ENCODE results near the gene SOX21. TPM values are rescaled to one million over a fixed set of nuclear protein-coding genes. Genes with fewer than 3 reads are reported as not detected.

The SOX21 gene
- total RNA-seq, 4 donors from 2014 or later: not detected

- H3K4me3 ChIP-seq: no peak overlapping the region
- TF ChIP-seq POLR2AphosphoS5 (IDR thresholded peaks at IDR 0.05) (no peak), POLR2A (IDR thresholded peaks at IDR 0.05) (no peak), EP300 (IDR thresholded peaks at IDR 0.05; ENCODE audit: low read depth) (no peak)
- TF ChIP-seq, protein P1, sequence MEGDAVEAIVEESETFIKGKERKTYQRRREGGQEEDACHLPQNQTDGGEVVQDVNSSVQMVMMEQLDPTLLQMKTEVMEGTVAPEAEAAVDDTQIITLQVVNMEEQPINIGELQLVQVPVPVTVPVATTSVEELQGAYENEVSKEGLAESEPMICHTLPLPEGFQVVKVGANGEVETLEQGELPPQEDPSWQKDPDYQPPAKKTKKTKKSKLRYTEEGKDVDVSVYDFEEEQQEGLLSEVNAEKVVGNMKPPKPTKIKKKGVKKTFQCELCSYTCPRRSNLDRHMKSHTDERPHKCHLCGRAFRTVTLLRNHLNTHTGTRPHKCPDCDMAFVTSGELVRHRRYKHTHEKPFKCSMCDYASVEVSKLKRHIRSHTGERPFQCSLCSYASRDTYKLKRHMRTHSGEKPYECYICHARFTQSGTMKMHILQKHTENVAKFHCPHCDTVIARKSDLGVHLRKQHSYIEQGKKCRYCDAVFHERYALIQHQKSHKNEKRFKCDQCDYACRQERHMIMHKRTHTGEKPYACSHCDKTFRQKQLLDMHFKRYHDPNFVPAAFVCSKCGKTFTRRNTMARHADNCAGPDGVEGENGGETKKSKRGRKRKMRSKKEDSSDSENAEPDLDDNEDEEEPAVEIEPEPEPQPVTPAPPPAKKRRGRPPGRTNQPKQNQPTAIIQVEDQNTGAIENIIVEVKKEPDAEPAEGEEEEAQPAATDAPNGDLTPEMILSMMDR (IDR thresholded peaks at IDR 0.05): no peak
- no peaks in the 10 kb centered on the region for H3K4me1 ChIP-seq
- H3K27ac ChIP-seq: no peak overlapping the region
- intact Hi-C loops (cut with DNase I; ENCODE audit: low total_unique reads): no loop called here
- WGBS, 2 donors (ENCODE audit: low coverage in 1 of 2): 71% methylated on average over 2 of the region's 2 CpGs
- in situ Hi-C loops (cut with MboI; ENCODE audit: low pct_ligation_motif_present in 1 of 4, low pct_unique_long_range_greater_than_20kb in 1 of 4, low sequenced_read_pairs in 3 of 4): no loop called here
- no peaks in the 10 kb centered on the region for H3K9me3 ChIP-seq
- H3K36me3 ChIP-seq: no peaks in the 10 kb centered on the region
- H3K27me3 ChIP-seq: peaks cover 17% of the 10 kb centered on the region
- no peak for DNase-seq
Observed at GRCh38 chr13:94672400-94672799, 39.9 kb downstream of the SOX21 start.

DNA sequence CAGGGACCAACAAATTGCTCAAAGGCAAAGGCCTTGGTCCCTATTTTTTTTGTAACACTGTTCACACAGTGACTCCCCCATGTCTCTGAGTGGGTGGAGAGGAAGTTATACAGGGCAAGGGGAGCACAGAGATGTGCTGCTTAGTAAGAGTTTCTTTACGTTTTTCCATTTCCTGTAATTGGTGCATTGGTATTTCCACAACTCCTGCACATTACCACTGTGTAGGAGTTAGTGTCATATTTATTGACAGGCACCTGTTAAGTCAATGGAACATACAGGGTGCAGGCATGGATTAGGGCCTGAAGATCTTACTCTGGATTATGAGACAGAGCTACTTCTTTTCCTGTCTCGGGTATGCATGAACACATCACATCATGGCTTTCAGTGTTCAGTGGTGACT, 45.2 kb downstream of the SOX21 start:
- DNase-seq: no peak
- peaks cover 0 to 4% (median 0%) of the 10 kb centered on the region in 4 donors for H3K4me1 ChIP-seq
- H3K4me3 ChIP-seq: no peak overlapping the region
- H3K9me3 ChIP-seq: no peaks in the 10 kb centered on the region
- WGBS, 2 donors (ENCODE audit: low coverage in 1 of 2): 67 to 83% methylated on average over 1 to 2 of the region's 2 CpGs
- TF ChIP-seq POLR2A (IDR thresholded peaks at IDR 0.05) (no peak), EP300 (IDR thresholded peaks at IDR 0.05; ENCODE audit: low read depth) (no peak), POLR2AphosphoS5 (IDR thresholded peaks at IDR 0.05) (no peak)
- TF ChIP-seq, protein P1 (IDR thresholded peaks at IDR 0.05): no peak
- in situ Hi-C loops (cut with MboI; ENCODE audit: low pct_ligation_motif_present in 1 of 4, low pct_unique_long_range_greater_than_20kb in 1 of 4, low sequenced_read_pairs in 3 of 4): no loop called here
- intact Hi-C loops (cut with DNase I; ENCODE audit: low total_unique reads): no loop called here
- no peaks in the 10 kb centered on the region for H3K36me3 ChIP-seq
- peaks cover 29% of the 10 kb centered on the region for H3K27me3 ChIP-seq
- no peak overlapping the region for H3K27ac ChIP-seq

GRCh38 chr13:94666065-94666464, 46.3 kb downstream of the SOX21 start:
- Histone ChIP-seq H3K27me3 (peaks cover 38% of the 10 kb centered on the region), H3K27ac (no peak overlapping the region), H3K4me1 (peaks cover 0 to 11% (median 0%) of the 10 kb centered on the region in 4 donors), H3K36me3 (no peaks in the 10 kb centered on the region), H3K9me3 (no peaks in the 10 kb centered on the region), H3K4me3 (no peak overlapping the region)
- in situ Hi-C loops (cut with MboI; ENCODE audit: low pct_ligation_motif_present in 1 of 4, low pct_unique_long_range_greater_than_20kb in 1 of 4, low sequenced_read_pairs in 3 of 4): no loop called here
- 89 to 100% methylated on average over 2 to 7 of the region's 7 CpGs for WGBS, 2 donors (ENCODE audit: low coverage in 1 of 2)
- no peak for DNase-seq
- TF ChIP-seq EP300 (IDR thresholded peaks at IDR 0.05; ENCODE audit: low read depth) (no peak), POLR2A (IDR thresholded peaks at IDR 0.05) (no peak), POLR2AphosphoS5 (IDR thresholded peaks at IDR 0.05) (no peak)
- TF ChIP-seq, protein P1 (IDR thresholded peaks at IDR 0.05): no peak
- intact Hi-C loops (cut with DNase I; ENCODE audit: low total_unique reads): no loop called here

DNA sequence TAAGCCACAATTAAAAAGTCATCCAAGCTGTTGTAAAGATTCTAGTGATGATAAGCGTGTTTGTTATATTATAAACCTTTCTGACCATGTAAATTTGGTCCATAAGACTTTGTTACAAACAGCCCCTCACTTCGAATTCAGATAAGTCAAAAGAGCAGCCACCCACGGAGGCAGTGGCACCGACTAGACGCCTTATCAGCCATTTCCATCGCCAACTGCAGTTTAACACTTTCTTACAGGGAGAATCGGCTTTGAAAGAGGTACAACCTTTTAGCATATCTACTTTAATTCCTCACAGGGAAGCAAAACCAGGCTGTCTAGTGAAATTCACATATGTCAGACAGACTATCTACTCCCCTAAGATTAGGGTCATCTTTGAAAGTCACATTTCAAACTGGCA, 47.5 kb downstream of the SOX21 start:
- Histone ChIP-seq H3K27ac (no peak overlapping the region), H3K9me3 (no peaks in the 10 kb centered on the region), H3K36me3 (no peaks in the 10 kb centered on the region), H3K4me1 (peaks cover 0 to 14% (median 0%) of the 10 kb centered on the region in 4 donors), H3K27me3 (peaks cover 38% of the 10 kb centered on the region), H3K4me3 (no peak overlapping the region)
- in situ Hi-C loops (cut with MboI; ENCODE audit: low pct_ligation_motif_present in 1 of 4, low pct_unique_long_range_greater_than_20kb in 1 of 4, low sequenced_read_pairs in 3 of 4) (no loop called here), intact Hi-C loops (cut with DNase I; ENCODE audit: low total_unique reads) (no loop called here)
- no peak for DNase-seq
- no peak for TF ChIP-seq POLR2AphosphoS5 (IDR thresholded peaks at IDR 0.05)
- TF ChIP-seq POLR2A (IDR thresholded peaks at IDR 0.05): no peak
- TF ChIP-seq, protein P1 (IDR thresholded peaks at IDR 0.05): no peak
- no peak for TF ChIP-seq EP300 (IDR thresholded peaks at IDR 0.05; ENCODE audit: low read depth)
- 68 to 78% methylated on average over 7 of the region's 7 CpGs for WGBS, 2 donors (ENCODE audit: low coverage in 1 of 2)
